ENCODE results near the gene SHISAL1. TPM values are rescaled to one million over a fixed set of nuclear protein-coding genes. Genes with fewer than 3 reads are reported as not detected.
A peak's percentile ranks its signal among the peaks of the same experiment; 100 is the strongest.

The SHISAL1 gene
- total RNA-seq, 6 experiments from 2014 or later, result not detected

DNA sequence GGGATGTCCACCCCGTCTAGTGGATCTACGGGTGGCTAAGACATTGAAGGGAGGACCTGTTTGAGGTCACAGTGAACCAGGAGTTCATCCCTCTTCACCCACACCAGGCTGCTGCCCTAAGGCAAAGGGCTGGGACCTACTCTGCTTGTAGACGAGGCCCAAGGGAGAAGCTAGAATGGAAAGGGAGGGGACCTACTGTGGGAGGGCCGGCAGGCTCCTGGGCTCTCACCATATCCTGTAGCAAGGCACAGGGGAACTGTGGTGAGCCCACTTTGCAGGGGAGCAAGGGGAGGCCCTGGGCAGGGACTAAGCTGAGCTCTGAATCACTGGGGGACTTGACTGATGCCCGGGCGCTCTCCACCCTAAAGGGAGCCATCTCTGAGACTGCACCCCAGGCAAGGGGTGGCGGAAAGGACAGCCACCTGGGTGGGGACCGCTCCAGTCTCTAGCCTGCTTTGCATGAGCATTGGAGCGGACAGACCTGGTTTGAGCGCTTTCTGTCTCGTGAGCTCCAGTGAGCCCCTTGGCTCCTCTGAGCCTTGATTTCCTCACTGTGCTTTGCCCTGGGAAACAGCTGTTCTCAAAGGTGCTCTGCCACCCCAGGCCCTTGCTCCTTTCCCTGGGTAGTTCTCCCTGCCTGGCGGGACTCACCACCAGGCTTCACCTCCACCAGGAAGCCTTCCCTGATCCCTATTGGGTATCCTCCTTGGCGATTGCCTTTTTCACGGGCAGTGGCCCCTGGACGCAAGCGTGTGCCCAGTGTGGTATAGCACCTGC lies 107.8 kb downstream of the SHISAL1 start:
- Mint-ChIP-seq H3K27ac (no peak overlapping the region), H3K9me3 (0 out of 2 replicates have a peak, but pooled peaks cover 9% of the 10 kb centered on the region), H3K36me3 (ENCODE audit: low read depth) (0 out of 2 replicates have a peak, but pooled peaks cover 5% of the 10 kb centered on the region), H3K4me3 (no peak overlapping the region), H3K27me3 (ENCODE audit: insufficient read depth) (peaks cover 16% of the 10 kb centered on the region), H3K4me1 (ENCODE audit: low read depth) (peaks cover 15% of the 10 kb centered on the region)
- TF ChIP-seq, protein P1, sequence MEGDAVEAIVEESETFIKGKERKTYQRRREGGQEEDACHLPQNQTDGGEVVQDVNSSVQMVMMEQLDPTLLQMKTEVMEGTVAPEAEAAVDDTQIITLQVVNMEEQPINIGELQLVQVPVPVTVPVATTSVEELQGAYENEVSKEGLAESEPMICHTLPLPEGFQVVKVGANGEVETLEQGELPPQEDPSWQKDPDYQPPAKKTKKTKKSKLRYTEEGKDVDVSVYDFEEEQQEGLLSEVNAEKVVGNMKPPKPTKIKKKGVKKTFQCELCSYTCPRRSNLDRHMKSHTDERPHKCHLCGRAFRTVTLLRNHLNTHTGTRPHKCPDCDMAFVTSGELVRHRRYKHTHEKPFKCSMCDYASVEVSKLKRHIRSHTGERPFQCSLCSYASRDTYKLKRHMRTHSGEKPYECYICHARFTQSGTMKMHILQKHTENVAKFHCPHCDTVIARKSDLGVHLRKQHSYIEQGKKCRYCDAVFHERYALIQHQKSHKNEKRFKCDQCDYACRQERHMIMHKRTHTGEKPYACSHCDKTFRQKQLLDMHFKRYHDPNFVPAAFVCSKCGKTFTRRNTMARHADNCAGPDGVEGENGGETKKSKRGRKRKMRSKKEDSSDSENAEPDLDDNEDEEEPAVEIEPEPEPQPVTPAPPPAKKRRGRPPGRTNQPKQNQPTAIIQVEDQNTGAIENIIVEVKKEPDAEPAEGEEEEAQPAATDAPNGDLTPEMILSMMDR (IDR thresholded peaks at IDR 0.05), result no peak
- no peak for DNase-seq

DNA sequence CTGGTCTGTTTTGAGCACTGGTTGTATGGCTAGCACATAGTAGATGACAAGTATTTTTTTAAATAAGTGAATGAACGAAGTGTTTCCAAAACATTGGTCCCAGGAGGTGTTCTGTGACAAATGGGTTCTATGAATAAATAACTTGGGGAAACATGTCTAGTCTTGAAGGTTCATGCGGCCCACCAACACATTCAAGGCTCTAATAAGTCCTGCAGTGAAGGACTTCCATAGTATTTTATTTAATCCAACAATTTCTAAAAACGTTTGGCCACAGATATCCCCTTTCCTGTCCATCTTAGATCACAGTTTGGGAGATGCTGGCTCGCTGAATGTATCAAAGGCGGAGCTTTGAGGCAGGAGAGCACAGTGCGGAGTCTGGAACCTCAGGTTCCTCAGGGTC lies 109.5 kb downstream of the SHISAL1 start:
- Mint-ChIP-seq H3K27me3 (ENCODE audit: insufficient read depth) (peaks cover 24% of the 10 kb centered on the region), H3K9me3 (no peaks in the 10 kb centered on the region), H3K36me3 (ENCODE audit: low read depth) (no peaks in the 10 kb centered on the region), H3K27ac (no peak overlapping the region), H3K4me1 (ENCODE audit: low read depth) (peaks cover 15% of the 10 kb centered on the region), H3K4me3 (no peak overlapping the region)
- TF ChIP-seq, protein P1 (IDR thresholded peaks at IDR 0.05), result no peak
- DNase-seq, result no peak

DNA sequence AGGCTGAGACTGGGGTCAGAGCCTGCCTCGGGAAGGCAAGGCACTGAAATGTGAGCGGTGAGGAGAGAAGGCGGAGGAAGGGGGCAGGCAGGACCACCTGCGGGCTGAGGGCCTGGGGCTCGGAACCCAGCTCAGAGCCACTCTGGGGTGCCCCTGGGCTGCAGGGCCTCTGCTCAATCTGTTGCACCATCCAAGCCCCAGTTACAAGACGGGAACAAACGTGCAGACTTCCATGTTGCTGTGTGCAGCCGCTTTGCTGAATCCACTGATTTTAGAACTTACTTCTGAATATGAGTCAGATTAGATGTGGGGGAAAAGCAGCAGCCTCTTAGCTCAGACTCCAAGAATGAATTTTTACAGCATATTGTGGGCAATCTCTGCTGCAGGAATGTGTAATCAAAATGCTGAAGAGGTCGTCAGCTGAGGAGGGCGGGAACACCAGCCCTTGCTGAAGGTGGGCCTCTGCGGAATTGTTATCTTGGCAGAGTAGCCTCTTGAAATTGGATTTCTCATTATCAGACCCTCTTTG lies 110.4 kb downstream of the SHISAL1 start:
- no peaks in the 10 kb centered on the region for H3K9me3 Mint-ChIP-seq
- H3K36me3 Mint-ChIP-seq (ENCODE audit: low read depth), result no peaks in the 10 kb centered on the region
- peak; percentile 59 for DNase-seq
- no peak overlapping the region for H3K4me3 Mint-ChIP-seq
- peaks cover 15% of the 10 kb centered on the region for H3K4me1 Mint-ChIP-seq (ENCODE audit: low read depth)
- TF ChIP-seq, protein P1 (IDR thresholded peaks at IDR 0.05), result no peak
- H3K27ac Mint-ChIP-seq, result no peak overlapping the region
- H3K27me3 Mint-ChIP-seq (ENCODE audit: insufficient read depth), result peaks cover 26% of the 10 kb centered on the region

DNA sequence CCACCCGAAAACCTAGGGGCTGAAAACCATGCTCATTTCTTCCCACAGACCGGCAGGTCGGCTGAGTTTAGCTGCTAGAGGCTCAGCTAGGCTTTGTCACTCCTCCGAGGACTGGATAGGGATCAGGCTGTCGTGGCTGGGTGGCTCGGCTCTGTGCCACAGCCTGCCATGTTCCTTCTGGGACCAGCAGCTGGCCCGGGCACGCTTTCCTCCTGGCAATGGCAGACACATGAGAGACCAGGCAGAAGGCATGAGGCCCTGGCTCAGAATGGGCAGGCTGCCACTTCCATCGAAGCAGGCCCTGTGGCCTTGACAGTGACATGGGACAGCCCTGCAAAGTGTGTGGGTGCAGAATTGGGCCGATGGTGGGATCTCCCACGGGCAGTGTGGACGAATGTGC lies 111.1 kb downstream of the SHISAL1 start:
- TF ChIP-seq, protein P1 (IDR thresholded peaks at IDR 0.05), result no peak
- H3K27ac Mint-ChIP-seq, result no peak overlapping the region
- H3K9me3 Mint-ChIP-seq, result no peaks in the 10 kb centered on the region
- H3K27me3 Mint-ChIP-seq (ENCODE audit: insufficient read depth), result peaks cover 23% of the 10 kb centered on the region
- H3K4me3 Mint-ChIP-seq, result no peak overlapping the region
- peaks cover 15% of the 10 kb centered on the region for H3K4me1 Mint-ChIP-seq (ENCODE audit: low read depth)
- no peak for DNase-seq
- H3K36me3 Mint-ChIP-seq (ENCODE audit: low read depth), result no peaks in the 10 kb centered on the region

DNA sequence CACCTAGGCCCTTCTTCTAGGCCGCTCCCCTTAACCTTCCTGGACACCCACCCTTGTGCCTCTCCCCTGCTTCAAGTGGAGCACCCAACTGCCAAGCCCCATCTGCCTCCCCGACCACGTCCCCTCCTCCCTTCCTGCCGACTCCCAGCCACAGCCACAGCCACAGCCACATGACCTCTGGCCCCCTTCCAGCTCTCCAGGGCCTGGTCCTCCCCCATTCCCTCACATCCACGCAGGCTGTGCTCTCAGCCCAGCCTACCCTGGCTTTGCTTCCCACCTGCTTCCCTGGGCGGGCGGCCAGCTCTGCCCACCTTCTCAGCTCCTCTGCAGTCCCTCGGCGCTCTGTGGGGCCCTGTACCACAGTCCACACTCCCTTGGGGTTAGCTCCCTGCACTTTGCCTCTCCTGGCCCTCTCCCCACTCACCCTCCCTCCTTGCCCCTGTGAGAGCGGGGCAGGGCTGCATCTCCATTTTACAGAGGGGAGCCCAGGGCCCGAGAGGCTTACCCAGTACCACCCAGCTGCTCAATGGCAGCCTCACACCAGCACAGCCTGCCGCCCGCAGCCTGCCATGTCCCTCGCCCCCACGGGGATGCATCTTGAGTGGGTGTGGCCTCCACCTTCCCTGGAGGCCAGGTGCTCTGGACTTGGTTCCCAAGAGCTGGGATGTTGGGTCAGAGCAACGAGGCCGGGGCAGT lies 111.7 kb downstream of the SHISAL1 start:
- Mint-ChIP-seq H3K27ac (no peak overlapping the region), H3K9me3 (no peaks in the 10 kb centered on the region), H3K4me3 (no peak overlapping the region), H3K4me1 (ENCODE audit: low read depth) (peaks cover 15% of the 10 kb centered on the region), H3K36me3 (ENCODE audit: low read depth) (no peaks in the 10 kb centered on the region), H3K27me3 (ENCODE audit: insufficient read depth) (peaks cover 22% of the 10 kb centered on the region)
- TF ChIP-seq, protein P1 (IDR thresholded peaks at IDR 0.05), result no peak
- no peak for DNase-seq

All from HFFc6 (cell line).